SK-N-SH treated with all-trans-retinoic acid at 6 μM for 48 hours (cell line): Measurements from ENCODE around the gene CUEDC2.

Source experiments
- ATAC-seq: fragments of 200-7000 bp; cut with Tn5 transposase; 3 replicates; pipeline ENCODE4 v1.9.1; 2020; ENCODE audit warnings: mild to moderate bottlenecking, moderate library complexity
- ARNTL ChIP-seq: fragments of 450-650 bp; formaldehyde crosslinking; IDR thresholded peaks from 2 replicates; pipeline ENCODE4 v1.5.0; 2020; ENCODE audit warnings: low read depth, mild to moderate bottlenecking, moderate library complexity, borderline replicate concordance
- BACH2 ChIP-seq: fragments of 250-450 bp; sonication (Bioruptor Pico); IDR thresholded peaks from 2 replicates; pipeline ENCODE4 v1.9.0; 2021; ENCODE audit warnings: mild to moderate bottlenecking, borderline replicate concordance
- ESRRG ChIP-seq: fragments of 250-450 bp; sonication (Bioruptor Pico); IDR thresholded peaks from 2 replicates; pipeline ENCODE4 v1.6.1; 2021; ENCODE audit warnings: mild to moderate bottlenecking
- GLIS3 ChIP-seq: fragments of 250-450 bp; sonication (Bioruptor Pico); IDR thresholded peaks from 2 replicates; pipeline ENCODE4 v1.5.0; 2020; ENCODE audit warnings: mild to moderate bottlenecking, moderate library complexity
- ISL1 ChIP-seq: fragments of 250-450 bp; sonication (Bioruptor Pico); IDR thresholded peaks from 2 replicates; pipeline ENCODE4 v2.1.2; 2022; ENCODE audit warnings: mild to moderate bottlenecking, moderate library complexity
- POU6F1 ChIP-seq: fragments of 250-450 bp; sonication (Bioruptor Pico); IDR thresholded peaks from 2 replicates; pipeline ENCODE4 v1.8.0; 2021; ENCODE audit warnings: low read depth, mild to moderate bottlenecking, moderate library complexity, borderline replicate concordance
- PPARA ChIP-seq: fragments of 250-450 bp; sonication (Bioruptor Pico); IDR thresholded peaks from 2 replicates; pipeline ENCODE4 v1.5.0; 2020; ENCODE audit warnings: mild to moderate bottlenecking, borderline replicate concordance
- RARB ChIP-seq: fragments of 250-450 bp; sonication (Bioruptor Pico); IDR thresholded peaks from 2 replicates; pipeline ENCODE4 v1.8.0; 2021; ENCODE audit warnings: mild to moderate bottlenecking, moderate library complexity
- SNAI2 ChIP-seq: fragments of 250-450 bp; sonication (Bioruptor Pico); IDR thresholded peaks from 2 replicates; pipeline ENCODE4 v1.5.0; 2020; ENCODE audit warnings: mild to moderate bottlenecking, moderate library complexity
- TCF4 ChIP-seq: fragments of 250-450 bp; sonication (Bioruptor Pico); IDR thresholded peaks from 2 replicates; pipeline ENCODE4 v1.8.0; 2021; ENCODE audit warnings: mild to moderate bottlenecking, moderate library complexity, borderline replicate concordance
- TOX ChIP-seq: fragments of 250-450 bp; sonication (Bioruptor Pico); IDR thresholded peaks from 2 replicates; pipeline ENCODE4 v1.8.0; 2021; ENCODE audit warnings: mild to moderate bottlenecking, moderate library complexity, borderline replicate concordance
- TSHZ2 ChIP-seq: fragments of 250-450 bp; sonication (Bioruptor Pico); IDR thresholded peaks from 2 replicates; pipeline ENCODE4 v1.5.0; 2020; ENCODE audit warnings: mild to moderate bottlenecking, moderate library complexity
- ZC3H10 ChIP-seq: fragments of 250-450 bp; sonication (Bioruptor Pico); IDR thresholded peaks from 2 replicates; pipeline ENCODE4 v1.5.1; 2021; ENCODE audit warnings: mild to moderate bottlenecking, moderate library complexity
- ZFP3 ChIP-seq: fragments of 250-450 bp; sonication (Bioruptor Pico); IDR thresholded peaks from 2 replicates; pipeline ENCODE4 v1.5.0; 2020; ENCODE audit warnings: mild to moderate bottlenecking, moderate library complexity
- ZFP30 ChIP-seq: fragments of 450-650 bp; formaldehyde crosslinking; IDR thresholded peaks from 2 replicates; pipeline ENCODE4 v1.5.0; 2022; ENCODE audit warnings: mild to moderate bottlenecking, moderate library complexity
- ZNF565 ChIP-seq: fragments of 450-650 bp; formaldehyde crosslinking; conservative IDR thresholded peaks from 2 replicates; pipeline ENCODE4 v1.5.0; 2020; ENCODE audit warnings: low read depth, mild to moderate bottlenecking, moderate library complexity
- ZNF8 ChIP-seq: fragments of 450-650 bp; formaldehyde crosslinking; IDR thresholded peaks from 2 replicates; pipeline ENCODE4 v1.5.0; 2020; ENCODE audit warnings: mild to moderate bottlenecking, moderate library complexity
- TF ChIP-seq, protein P1 (sequence below): fragments of 250-450 bp; sonication (Bioruptor Pico); IDR thresholded peaks from 2 replicates; pipeline ENCODE4 v1.5.1; 2021; ENCODE audit warnings: mild to moderate bottlenecking, moderate library complexity
- TF ChIP-seq, protein P2 (sequence below): fragments of 250-450 bp; sonication (Bioruptor Pico); IDR thresholded peaks from 2 replicates; pipeline ENCODE4 v1.8.0; 2020; ENCODE audit warnings: mild to moderate bottlenecking, moderate library complexity, borderline replicate concordance

Gene CUEDC2

DNA sequence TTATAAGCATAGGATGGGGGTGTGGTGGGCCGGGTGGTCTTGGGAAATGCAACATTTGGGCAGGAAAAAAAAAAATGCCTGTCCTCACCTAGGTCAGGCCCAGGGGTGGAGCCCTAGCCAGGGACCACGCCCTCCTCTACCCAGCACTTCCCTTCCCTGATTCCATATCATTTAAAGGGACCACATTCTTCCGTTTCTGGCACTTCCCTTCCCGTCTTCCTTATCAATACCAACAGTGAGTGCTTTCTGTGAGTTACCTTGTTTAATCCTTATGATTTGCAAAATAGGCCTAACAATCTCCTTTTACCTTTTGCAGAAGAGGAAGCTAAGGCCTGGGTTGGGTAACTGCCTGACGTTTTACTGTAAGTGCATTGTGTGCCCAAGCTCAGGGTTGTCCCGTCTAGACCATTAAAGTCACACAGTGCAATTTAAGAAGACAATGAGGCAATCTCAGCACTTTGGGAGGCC lies 35.6 kb upstream of the CUEDC2 start:
- no peak for ATAC-seq
- no peak for TF ChIP-seq ZC3H10 (CRISPR knock-in tag)
- no peak for TF ChIP-seq PPARA (CRISPR knock-in tag)
- TF ChIP-seq POU6F1, result no peak
- TF ChIP-seq, protein P1, sequence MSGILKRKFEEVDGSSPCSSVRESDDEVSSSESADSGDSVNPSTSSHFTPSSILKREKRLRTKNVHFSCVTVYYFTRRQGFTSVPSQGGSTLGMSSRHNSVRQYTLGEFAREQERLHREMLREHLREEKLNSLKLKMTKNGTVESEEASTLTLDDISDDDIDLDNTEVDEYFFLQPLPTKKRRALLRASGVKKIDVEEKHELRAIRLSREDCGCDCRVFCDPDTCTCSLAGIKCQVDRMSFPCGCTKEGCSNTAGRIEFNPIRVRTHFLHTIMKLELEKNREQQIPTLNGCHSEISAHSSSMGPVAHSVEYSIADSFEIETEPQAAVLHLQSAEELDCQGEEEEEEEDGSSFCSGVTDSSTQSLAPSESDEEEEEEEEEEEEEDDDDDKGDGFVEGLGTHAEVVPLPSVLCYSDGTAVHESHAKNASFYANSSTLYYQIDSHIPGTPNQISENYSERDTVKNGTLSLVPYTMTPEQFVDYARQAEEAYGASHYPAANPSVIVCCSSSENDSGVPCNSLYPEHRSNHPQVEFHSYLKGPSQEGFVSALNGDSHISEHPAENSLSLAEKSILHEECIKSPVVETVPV, result no peak

GRCh38 chr10:102467318-102467717 lies 34.9 kb upstream of the CUEDC2 start:
- TF ChIP-seq ZNF565 (CRISPR knock-in tag), result no peak
- TF ChIP-seq, protein P2, sequence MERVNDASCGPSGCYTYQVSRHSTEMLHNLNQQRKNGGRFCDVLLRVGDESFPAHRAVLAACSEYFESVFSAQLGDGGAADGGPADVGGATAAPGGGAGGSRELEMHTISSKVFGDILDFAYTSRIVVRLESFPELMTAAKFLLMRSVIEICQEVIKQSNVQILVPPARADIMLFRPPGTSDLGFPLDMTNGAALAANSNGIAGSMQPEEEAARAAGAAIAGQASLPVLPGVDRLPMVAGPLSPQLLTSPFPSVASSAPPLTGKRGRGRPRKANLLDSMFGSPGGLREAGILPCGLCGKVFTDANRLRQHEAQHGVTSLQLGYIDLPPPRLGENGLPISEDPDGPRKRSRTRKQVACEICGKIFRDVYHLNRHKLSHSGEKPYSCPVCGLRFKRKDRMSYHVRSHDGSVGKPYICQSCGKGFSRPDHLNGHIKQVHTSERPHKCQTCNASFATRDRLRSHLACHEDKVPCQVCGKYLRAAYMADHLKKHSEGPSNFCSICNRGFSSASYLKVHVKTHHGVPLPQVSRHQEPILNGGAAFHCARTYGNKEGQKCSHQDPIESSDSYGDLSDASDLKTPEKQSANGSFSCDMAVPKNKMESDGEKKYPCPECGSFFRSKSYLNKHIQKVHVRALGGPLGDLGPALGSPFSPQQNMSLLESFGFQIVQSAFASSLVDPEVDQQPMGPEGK, result no peak
- TF ChIP-seq SNAI2 (CRISPR knock-in tag), result no peak
- TF ChIP-seq TOX, result no peak
- TF ChIP-seq ZFP3, result no peak
- TF ChIP-seq, protein P1, result no peak
- TF ChIP-seq GLIS3 (CRISPR knock-in tag), result no peak
- TF ChIP-seq ZFP30 (CRISPR knock-in tag), result no peak
- no peak for TF ChIP-seq BACH2
- no peak for TF ChIP-seq POU6F1
- TF ChIP-seq RARB, result no peak
- no peak for TF ChIP-seq ZNF8
- TF ChIP-seq ZC3H10 (CRISPR knock-in tag), result no peak
- ATAC-seq, result no peak

DNA sequence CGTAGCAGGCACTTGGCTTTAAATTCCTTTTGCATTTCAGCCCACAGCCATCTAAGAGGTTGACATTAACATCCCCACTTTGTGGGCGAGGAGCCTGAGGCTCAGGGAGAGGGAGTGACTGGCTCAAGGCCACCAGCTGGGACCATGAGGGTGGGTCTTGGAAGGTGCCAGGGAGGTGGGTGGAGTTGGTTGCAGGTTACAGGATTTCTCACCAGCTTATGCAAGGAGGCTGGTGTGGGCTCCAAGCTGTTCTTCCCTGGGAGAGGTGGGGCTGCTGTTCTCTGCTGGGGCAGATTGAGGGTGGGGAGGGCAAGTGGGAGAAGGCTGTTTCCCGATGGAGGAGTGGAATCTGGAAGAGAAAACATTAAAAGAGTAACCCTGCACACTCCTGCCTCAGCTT lies 33.1 kb upstream of the CUEDC2 start:
- TF ChIP-seq TSHZ2 (CRISPR knock-in tag) (no peak), POU6F1 (no peak), ZFP30 (CRISPR knock-in tag) (no peak), SNAI2 (CRISPR knock-in tag) (no peak), TCF4 (CRISPR knock-in tag) (no peak), ZFP3 (no peak), PPARA (CRISPR knock-in tag) (no peak), ARNTL (CRISPR knock-in tag) (no peak), GLIS3 (CRISPR knock-in tag) (no peak), ESRRG (no peak), RARB (no peak), ZNF8 (no peak), ISL1 (CRISPR knock-in tag) (no peak)
- ATAC-seq, result no peak
